DOHH2 (cell line): ENCODE measurements around the gene TMEM87A.

Experiments
- H3F3A ChIP-seq: fragments of 200-600 bp; sonication (generic), shearing (Covaris generic); 2 replicates; pipeline ENCODE4 v1.6.0; 2016; ENCODE audit warnings: antibody characterized with exemption, mild to moderate bottlenecking; ENCODE audit not compliant: control insufficient read depth, insufficient read depth
- H3K27ac ChIP-seq: fragments of 200-600 bp; sonication (generic); 2 replicates; pipeline ENCODE4 v1.5.1; 2014; ENCODE audit warnings: low read depth, mild to moderate bottlenecking, low read length, moderate library complexity
- H3K27me3 ChIP-seq: fragments of 200-600 bp; sonication (generic); 2 replicates; pipeline ENCODE4 v1.6.1; 2014; ENCODE audit warnings: mild to moderate bottlenecking, low read length, mixed read lengths; ENCODE audit not compliant: control insufficient read depth
- H3K36me3 ChIP-seq: fragments of 200-600 bp; sonication (generic); 2 replicates; pipeline ENCODE4 v1.6.1; 2014; ENCODE audit warnings: mild to moderate bottlenecking, low read length, moderate library complexity, mixed read lengths; ENCODE audit not compliant: control insufficient read depth
- H3K4me1 ChIP-seq: fragments of 200-600 bp; sonication (generic); 2 replicates; pipeline ENCODE4 v1.6.1; 2014; ENCODE audit warnings: mild to moderate bottlenecking, low read length, mixed read lengths; ENCODE audit not compliant: control insufficient read depth
- H3K4me2 ChIP-seq: fragments of 200-600 bp; sonication (generic); 2 replicates; pipeline ENCODE4 v1.6.0; 2014; ENCODE audit warnings: mild to moderate bottlenecking, low read length, moderate library complexity
- H3K4me3 ChIP-seq: fragments of 200-600 bp; sonication (generic); 2 replicates; pipeline ENCODE4 v1.5.1; 2014; ENCODE audit warnings: mild to moderate bottlenecking, low read length, mixed read lengths
- H3K79me2 ChIP-seq: fragments of 200-600 bp; sonication (generic); 2 replicates; pipeline ENCODE4 v1.6.1; 2014; ENCODE audit warnings: mild to moderate bottlenecking, low read length, mixed read lengths; ENCODE audit not compliant: control insufficient read depth
- H3K9me2 ChIP-seq: fragments of 200-600 bp; sonication (generic); replicated peaks from 2 replicates; pipeline ENCODE4 v1.6.1; 2014; ENCODE audit warnings: mild to moderate bottlenecking, low read length, mixed read lengths; ENCODE audit not compliant: control insufficient read depth
- H3K9me3 ChIP-seq: fragments of 200-600 bp; sonication (generic); 2 replicates; pipeline ENCODE4 v1.6.1; 2014; ENCODE audit warnings: antibody characterized with exemption, low read length, mixed read lengths; ENCODE audit not compliant: control insufficient read depth, insufficient read depth
- H4K20me1 ChIP-seq: fragments of 200-600 bp; sonication (generic); 2 replicates; pipeline ENCODE4 v1.6.0; 2014; ENCODE audit warnings: low read depth, mild to moderate bottlenecking, antibody characterized with exemption, low read length, moderate library complexity; ENCODE audit not compliant: control insufficient read depth, insufficient read depth
- CTCF ChIP-seq: fragments of 200-600 bp; sonication (generic); IDR thresholded peaks from one replicate; pipeline ENCODE4 v1.5.1; 2014; ENCODE audit warnings: antibody characterized with exemption, mild to moderate bottlenecking, low read depth, low read length; ENCODE audit not compliant: poor library complexity, severe bottlenecking
- EZH2phosphoT487 ChIP-seq: fragments of 200-600 bp; sonication (generic); IDR thresholded peaks from 2 replicates; pipeline ENCODE4 v1.6.1; 2017; ENCODE audit warnings: borderline replicate concordance, mild to moderate bottlenecking, antibody characterized with exemption, low read length, moderate library complexity, mixed read lengths

Gene TMEM87A

GRCh38 chr15:42163291-42163690 lies 109.9 kb downstream of the TMEM87A start:
- Histone ChIP-seq H3K27ac (no peak overlapping the region), H3K27me3 (no peaks in the 10 kb centered on the region), H3F3A (no peaks in the 10 kb centered on the region), H3K9me2 (no peaks in the 10 kb centered on the region), H3K4me1 (no peaks in the 10 kb centered on the region), H3K9me3 (no peaks in the 10 kb centered on the region), H3K4me2 (no peak overlapping the region), H3K36me3 (peaks cover 83% of the 10 kb centered on the region), H3K4me3 (no peak overlapping the region), H4K20me1 (no peaks in the 10 kb centered on the region), H3K79me2 (no peaks in the 10 kb centered on the region)
- TF ChIP-seq EZH2phosphoT487 (no peak), CTCF (no peak)
